CD4-positive, alpha-beta T cell treated with Interleukin-4 for 1 hour (primary cell): Measurements from ENCODE around the gene RALGDS.
"Not testable (repeated sequence)": the region's sequence is repeated elsewhere in the genome, so short reads cannot be mapped to it uniquely, and the experiment has no call there.

Experiments used
- DNase-seq, 2 donors: peaks; one replicate each; pipeline ENCODE4 v3.0.0-alpha.2; 2020 to 2022

The RALGDS gene

GRCh38 chr9:133064241-133065069, 56.6 kb downstream of the RALGDS start:
- no peak for DNase-seq

GRCh38 chr9:133063500-133064231, 57.4 kb downstream of the RALGDS start:
- DNase-seq: no peak

- no peak for DNase-seq
Measured at GRCh38 chr9:133063159-133063499, 57.9 kb downstream of the RALGDS start.

DNA sequence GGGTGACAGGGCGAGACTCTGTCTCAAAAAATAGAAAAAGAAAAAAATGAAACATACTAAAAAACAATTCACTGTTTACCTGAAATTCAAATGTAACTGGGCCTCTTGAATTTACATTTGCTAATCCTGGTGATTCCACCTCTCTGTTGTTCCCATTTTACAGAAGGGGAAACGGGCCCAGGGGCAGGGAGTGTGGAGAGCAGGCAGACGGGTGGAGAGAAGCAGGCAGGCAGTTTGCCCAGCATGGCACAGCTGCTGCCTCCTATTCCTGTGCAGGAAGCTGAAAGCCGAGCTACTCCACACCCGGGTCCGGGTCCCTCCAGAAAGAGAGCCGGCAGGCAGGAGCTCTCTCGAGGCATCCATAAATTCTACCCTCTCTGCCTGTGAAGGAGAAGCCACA, 58.5 kb downstream of the RALGDS start:
- DNase-seq: not testable (repeated sequence)

DNA sequence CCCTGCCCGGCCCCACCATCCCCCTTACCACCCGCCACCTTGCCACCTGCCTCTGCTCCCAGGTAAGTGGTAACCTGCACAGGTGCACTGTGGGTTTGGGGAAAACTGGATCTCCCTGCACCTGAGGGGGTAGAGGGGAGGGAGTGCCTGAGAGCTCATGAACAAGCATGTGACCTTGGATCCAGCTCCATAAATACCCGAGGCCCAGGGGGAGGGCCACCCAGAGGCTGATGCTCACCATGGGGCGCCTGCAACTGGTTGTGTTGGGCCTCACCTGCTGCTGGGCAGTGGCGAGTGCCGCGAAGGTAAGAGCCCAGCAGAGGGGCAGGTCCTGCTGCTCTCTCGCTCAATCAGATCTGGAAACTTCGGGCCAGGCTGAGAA, 59.3 kb downstream of the RALGDS start, which contains the start of gene CEL:
TSS of gene CEL (plus strand) at position 218 of the 382 bp plus-strand sequence. CDS start at position 240, 22 bp downstream.
- DNase-seq: not testable (repeated sequence)

DNA sequence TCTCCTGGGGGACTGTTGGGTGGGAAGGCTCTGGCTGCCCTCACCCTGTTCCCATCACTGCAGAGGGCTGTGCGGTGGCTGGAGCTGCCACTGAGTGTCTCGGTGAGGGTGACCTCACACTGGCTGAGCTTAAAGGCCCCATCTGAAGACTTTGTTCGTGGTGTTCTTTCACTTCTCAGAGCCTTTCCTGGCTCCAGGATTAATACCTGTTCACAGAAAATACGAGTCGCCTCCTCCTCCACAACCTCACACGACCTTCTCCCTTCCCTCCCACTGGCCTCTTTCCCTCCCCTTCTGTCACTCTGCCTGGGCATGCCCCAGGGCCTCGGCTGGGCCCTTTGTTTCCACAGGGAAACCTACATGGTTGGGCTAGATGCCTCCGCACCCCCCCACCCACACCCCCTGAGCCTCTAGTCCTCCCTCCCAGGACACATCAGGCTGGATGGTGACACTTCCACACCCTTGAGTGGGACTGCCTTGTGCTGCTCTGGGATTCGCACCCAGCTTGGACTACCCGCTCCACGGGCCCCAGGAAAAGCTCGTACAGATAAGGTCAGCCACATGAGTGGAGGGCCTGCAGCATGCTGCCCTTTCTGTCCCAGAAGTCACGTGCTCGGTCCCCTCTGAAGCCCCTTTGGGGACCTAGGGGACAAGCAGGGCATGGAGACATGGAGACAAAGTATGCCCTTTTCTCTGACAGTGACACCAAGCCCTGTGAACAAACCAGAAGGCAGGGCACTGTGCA, 59.8 kb downstream of the RALGDS start:
- DNase-seq: not testable (repeated sequence)

GRCh38 chr9:133060417-133060841, 60.6 kb downstream of the RALGDS start:
- no peak for DNase-seq

DNA sequence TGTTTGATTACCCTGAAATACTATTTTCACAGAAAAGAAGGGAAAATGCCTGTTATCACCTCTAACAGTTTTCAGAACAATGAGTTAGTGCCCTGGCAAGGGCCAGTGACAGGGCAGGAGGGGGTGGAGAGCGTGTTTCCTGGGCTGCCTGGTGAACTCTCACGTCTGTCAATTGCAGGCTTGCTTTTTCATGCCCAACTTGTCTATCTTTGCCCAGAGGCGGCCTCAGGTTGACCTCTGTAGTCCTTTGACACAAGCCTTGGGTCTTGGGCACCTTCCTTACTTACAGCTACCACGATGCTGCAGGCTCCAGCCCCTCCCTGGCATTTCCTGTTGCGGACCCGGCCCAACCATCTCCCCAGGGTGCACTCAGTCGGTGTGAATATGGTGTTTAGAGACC, 61.4 kb downstream of the RALGDS start:
- no peak for DNase-seq

DNA sequence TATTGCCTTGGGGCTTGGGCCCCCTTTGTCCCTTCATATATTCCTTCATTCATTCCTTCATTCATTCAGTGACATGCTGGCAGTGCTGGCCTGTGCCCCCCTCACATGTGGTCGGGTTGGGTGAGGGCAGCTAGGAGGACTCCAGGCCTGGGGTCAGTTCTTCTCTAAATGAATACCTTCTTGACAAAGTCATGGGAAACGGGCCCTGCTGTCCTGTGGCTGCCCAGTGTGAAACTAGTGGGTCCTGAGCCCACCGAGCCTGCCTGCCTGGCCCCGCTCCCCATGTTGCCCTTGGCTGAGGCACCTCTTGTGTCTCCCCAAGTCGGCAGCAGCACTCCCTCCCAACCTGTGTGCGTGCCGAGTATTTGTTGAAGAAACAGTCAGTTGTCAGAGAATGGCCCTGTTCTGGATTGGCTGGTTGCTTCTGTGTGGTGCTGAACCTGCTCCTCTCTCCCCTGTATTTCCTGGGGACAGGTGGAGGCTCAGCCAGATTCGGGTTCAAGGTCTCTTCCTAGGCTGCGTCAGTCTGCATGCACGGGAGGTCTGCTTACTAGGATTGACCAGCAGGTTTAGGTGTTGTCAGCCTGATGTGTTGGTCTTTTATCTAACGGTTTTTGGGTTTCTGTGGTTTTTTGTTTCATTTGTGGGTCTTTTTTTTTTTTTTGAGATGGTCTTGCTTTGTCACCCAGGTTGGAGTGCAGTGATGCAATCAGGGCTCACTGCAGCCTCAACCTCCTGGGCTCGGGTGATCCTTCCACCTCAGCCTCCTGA, 62.3 kb downstream of the RALGDS start:
- DNase-seq: no peak

DNA sequence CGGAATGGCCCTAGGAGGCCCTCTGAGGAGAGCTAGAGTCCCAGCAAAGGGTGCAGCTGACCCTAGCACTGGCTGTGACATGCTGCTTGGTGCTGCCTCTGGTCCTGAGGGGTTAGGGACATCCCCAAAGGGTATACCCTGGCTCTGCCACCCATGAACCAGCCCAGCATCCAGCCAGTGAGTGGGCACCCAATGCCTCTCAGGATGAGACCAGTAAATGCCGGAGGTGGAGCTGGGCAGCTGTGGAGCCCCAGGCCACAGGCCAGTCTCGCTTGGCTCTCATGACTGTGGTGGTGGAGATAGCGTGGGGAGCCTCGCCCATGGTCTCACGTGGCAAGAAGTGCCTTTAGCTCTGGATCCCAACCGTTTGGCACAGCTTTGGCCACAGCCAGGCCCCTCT, 63.0 kb downstream of the RALGDS start:
- DNase-seq: no peak

DNA sequence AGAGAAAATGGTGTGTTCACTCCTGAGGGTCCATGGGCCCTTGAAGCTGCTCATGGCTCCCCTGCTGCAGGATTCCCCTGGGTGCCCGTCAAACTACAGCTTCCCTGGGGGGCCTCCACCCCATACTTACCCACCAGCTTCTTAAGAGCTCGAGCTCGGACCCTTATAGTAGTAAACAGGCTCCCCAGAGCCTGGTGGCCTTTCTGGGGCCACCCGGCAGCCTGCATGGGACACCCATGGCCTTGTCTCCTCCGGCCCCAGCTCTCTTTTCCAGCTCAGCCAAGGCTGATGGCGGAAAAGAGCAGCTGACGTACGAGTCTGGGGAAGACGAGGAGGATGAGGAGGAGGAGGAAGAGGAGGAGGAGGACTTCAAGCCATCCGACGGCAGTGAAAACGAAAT, 63.5 kb downstream of the RALGDS start:
- DNase-seq: no peak

- DNase-seq: no peak
Measured at GRCh38 chr9:133057006-133057405, 64.0 kb downstream of the RALGDS start.

- no peak for DNase-seq
Measured at GRCh38 chr9:133056533-133056932, 64.5 kb downstream of the RALGDS start.

DNA sequence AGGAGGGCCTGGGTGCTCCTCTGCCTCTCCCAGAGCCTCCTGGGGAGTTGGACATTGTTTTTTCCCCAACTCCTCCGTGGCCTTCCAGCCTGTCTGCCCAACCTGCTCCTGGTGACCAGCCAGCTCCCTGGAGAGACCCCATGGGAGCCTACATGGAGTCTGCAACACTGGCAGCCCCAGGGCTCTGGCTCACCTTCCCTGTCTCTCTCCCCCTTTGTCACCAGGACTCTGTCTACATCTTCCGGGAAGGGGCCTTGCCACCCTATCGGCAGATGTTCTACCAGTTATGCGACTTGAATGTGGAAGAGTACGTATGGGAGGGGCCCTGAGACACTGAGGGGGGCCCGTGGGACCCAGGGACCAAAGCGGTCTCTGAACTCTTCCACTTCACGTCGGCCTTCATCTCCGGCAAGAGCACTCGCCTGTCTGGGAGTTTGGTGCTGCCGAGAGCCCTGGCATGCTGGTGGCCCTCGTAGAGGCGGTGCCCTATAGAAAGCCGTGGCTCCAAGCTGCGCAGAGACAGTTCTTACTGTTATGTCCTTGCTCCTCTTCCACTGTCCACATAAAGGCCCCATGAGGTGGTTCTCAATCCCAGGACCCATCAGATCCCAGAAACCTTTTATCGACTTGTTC, 65.1 kb downstream of the RALGDS start:
- DNase-seq: no peak

GRCh38 chr9:133054966-133055365, 66.1 kb downstream of the RALGDS start:
- DNase-seq: no peak

- DNase-seq: no peak
Measured at GRCh38 chr9:133054194-133054890, 66.7 kb downstream of the RALGDS start.

GRCh38 chr9:133051966-133052539, 69.0 kb downstream of the RALGDS start:
- no peak for DNase-seq

GRCh38 chr9:133051281-133051900, 69.6 kb downstream of the RALGDS start:
- DNase-seq: no peak

DNA sequence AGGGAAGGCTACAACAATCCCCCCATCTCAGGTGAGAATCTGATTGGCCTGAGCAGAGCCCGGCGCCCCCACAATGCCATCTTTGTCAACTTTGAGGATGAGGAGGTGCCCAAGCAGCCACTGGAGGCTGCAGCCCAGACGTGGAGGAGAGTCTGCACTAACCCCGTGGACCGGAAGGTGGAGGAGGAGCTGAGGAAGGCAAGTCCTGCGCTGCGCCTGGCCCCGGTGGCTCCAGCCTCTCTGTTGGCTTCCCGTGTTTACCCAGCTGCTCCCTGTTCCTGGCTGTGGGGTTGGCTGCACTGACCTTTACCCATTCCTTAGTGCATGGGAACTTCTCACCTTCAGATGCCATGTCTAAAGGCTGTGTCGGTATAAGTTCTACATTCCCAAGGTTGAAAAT, 70.3 kb downstream of the RALGDS start:
- no peak for DNase-seq

- no peak for DNase-seq
Measured at GRCh38 chr9:133050142-133050541, 70.9 kb downstream of the RALGDS start.

DNA sequence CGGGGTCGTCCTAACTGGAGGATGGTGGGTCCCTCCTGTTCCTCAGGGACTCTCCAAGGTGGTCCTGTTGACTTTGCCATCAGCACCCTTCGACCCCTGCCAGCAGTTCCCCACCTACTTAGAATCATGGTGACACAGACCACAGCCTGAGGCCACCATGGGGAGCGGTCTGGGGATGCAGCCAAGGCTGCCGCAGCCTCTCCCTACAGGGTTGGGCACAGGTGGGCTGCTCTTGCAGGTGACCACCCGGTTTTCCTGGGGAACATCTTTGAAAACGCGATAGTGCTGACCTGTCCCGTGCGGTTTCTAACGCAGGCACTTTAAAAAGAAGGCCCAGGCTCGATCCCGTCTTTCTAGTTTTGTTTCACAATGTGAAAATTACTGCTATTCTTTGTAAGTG, 72.0 kb downstream of the RALGDS start:
- DNase-seq: no peak
